Lower leg skin (tissue), 4 donors: Measurements from ENCODE around the gene SORCS2. TPM values are rescaled to one million over a fixed set of nuclear protein-coding genes. Genes with fewer than 3 reads are reported as not detected.

Experiments
- DNase-seq, 2 donors: peaks; one replicate each; pipeline ENCODE4 v3.0.0-alpha.2; 2019; ENCODE audit warnings: low spot score in 2 of 2
- H3K4me3 ChIP-seq: fragments of 200-600 bp; sonication (generic); 2 replicates; pipeline ENCODE4 v1.5.1; 2017; ENCODE audit warnings: mild to moderate bottlenecking, low read depth; ENCODE audit not compliant: poor library complexity, severe bottlenecking
- CTCF ChIP-seq, 3 donors: fragments of 450-650 bp; IDR thresholded peaks; one replicate each; pipeline ENCODE4 v1.5.1; 2016; ENCODE audit warnings: antibody characterized with exemption in 3 of 3, mild to moderate bottlenecking in 3 of 3, moderate library complexity in 2 of 3
- POLR2A ChIP-seq, 2 donors: fragments of 450-650 bp; IDR thresholded peaks; one replicate each; pipeline ENCODE4 v1.6.1; 2016 to 2017; ENCODE audit warnings: antibody characterized with exemption in 2 of 2, mild to moderate bottlenecking in 1 of 2, moderate library complexity in 1 of 2
- WGBS, 2 donors: methylation state at CpG; one replicate each; pipeline ENCODE4 v1.1.5; 2018; 5-methylcytosine and 5-hydroxymethylcytosine counted together
- intact Hi-C: fragments of 100-400 bp; cut with DNase I; formaldehyde crosslinking; loops from one replicate; pipeline ENCODE4 v1.15.0; 2023; ENCODE audit warnings: low total_unique reads
- total RNA-seq, 4 donors: library from RNA; depleted of rRNA; stranded (reverse); fragments of >200 nt; gene quantifications; one replicate each; pipeline ENCODE4 v1.1.0, GENCODE V29; 2016

The SORCS2 gene
- total RNA-seq, 4 donors from 2014 or later = 1.1 to 6.4 (median 1.5) TPM

DNA sequence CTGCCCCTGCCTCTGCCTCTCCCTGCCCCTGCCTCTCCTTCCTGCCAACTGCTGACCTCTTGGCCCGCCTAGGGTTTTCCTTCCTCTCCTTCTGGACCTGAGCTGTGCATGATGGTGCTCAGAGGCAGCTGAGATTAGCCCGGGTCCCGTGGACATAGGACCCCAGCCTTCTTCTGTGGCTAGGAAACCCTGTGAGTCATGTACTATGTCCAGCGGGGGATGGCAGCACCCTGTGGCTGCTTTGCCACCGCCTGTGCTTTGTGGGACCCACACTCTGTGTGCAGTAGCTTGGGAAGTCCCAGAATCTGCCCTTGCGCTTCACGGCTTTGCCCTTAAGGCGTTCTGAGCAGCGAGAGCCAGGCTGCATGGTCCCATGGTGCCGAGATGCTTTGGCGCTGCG is 347.9 kb downstream of the SORCS2 start:
- TF ChIP-seq CTCF (IDR thresholded peaks at IDR 0.05) (no peak), POLR2A (IDR thresholded peaks at IDR 0.05) (no peak)
- no peak overlapping the region for H3K4me3 ChIP-seq
- no peak for DNase-seq
- intact Hi-C loops = no loop called here
- WGBS, 2 donors = 72% methylated on average over 9 to 12 of the region's 12 CpGs

GRCh38 chr4:7540654-7541413 is 348.5 kb downstream of the SORCS2 start:
- no peak overlapping the region for H3K4me3 ChIP-seq
- TF ChIP-seq POLR2A (IDR thresholded peaks at IDR 0.05) = no peak
- TF ChIP-seq CTCF (IDR thresholded peaks at IDR 0.05) = no peak
- no peak for DNase-seq
- intact Hi-C loops = no loop called here
- 80 to 86% methylated on average over 15 to 17 of the region's 17 CpGs for WGBS, 2 donors

DNA sequence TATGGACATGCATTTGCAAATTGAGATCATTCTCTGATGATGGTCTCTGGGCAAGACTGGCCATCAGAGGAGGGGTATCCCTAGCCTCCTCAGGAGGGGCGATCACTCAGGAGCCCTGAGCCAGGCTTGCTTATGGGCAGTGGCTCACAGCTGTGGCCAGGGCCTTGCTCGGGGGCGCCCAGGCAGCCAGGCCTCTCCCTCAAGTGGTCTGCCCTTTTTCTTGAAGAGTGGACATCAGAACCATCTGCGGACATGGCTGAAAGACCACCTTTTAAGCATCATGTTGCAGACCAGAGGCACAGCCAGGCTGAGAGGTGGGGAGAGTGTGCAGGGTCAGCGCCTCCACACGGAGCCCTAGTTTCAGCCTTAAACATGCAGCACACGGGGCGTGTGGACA is 349.1 kb downstream of the SORCS2 start:
- intact Hi-C loops = no loop called here
- no peak for DNase-seq
- TF ChIP-seq POLR2A (IDR thresholded peaks at IDR 0.05) = no peak
- H3K4me3 ChIP-seq = no peak overlapping the region
- 86 to 93% methylated on average over 7 to 8 of the region's 8 CpGs for WGBS, 2 donors

DNA sequence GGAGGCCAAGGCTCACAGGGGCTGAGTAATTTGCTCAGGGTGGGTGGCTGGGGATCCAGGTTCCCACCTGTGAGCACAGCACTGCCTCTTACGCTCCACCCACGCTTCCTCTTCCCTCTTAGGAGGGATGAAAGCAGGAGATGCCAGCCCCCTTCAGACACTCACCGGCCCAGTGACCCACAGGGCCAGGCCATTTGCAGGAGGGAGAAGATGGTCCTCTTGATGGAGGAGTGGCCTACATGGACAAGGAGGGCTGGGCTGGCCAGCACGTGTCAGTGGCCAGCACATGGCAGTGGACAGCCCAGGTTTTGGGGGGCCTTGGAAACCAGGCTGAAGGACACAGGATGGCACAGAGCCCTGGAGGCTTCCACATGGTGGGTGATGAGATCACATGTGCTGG is 350.4 kb downstream of the SORCS2 start:
- no peak for TF ChIP-seq CTCF (IDR thresholded peaks at IDR 0.05)
- no peak for TF ChIP-seq POLR2A (IDR thresholded peaks at IDR 0.05)
- 93 to 95% methylated on average over 4 of the region's 4 CpGs for WGBS, 2 donors
- no peak for DNase-seq
- H3K4me3 ChIP-seq = no peak overlapping the region
- intact Hi-C loops = no loop called here

GRCh38 chr4:7546152-7546808 is 353.9 kb downstream of the SORCS2 start:
- 71 to 79% methylated on average over 14 to 18 of the region's 18 CpGs for WGBS, 2 donors
- no peak for TF ChIP-seq CTCF (IDR thresholded peaks at IDR 0.05)
- no peak for TF ChIP-seq POLR2A (IDR thresholded peaks at IDR 0.05)
- no peak overlapping the region for H3K4me3 ChIP-seq
- no peak for DNase-seq
- intact Hi-C loops = no loop called here

DNA sequence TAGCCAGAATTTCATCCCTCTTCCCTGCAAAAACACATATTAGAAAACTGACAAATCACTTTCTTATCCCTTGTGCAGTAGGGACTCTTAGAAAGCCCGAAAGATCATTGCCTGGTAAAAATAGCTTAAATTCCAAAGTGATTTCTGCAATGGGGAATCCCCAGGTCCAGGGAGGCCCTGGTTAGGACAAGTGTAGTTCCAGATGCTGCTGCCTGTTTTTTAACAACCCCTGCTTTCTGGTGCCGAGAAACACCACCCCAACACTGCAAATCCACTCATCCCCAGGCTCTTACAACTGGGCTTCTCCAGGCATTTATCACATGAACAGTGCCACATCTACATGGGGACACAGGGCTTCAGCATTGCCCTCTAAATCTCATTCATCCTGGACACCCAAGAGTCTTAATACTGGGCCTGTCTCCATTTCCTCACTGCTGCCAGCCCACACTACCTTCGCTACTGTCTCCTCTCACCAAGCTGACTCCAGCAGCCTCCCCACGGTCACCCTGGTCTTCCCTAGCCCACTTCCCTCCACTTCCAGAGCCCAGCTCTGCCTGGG is 354.6 kb downstream of the SORCS2 start:
- WGBS, 2 donors = 32 to 35% methylated on average over 4 of the region's 4 CpGs
- DNase-seq = no peak
- intact Hi-C loops = no loop called here
- no peak overlapping the region for H3K4me3 ChIP-seq
- TF ChIP-seq CTCF (IDR thresholded peaks at IDR 0.05) (no peak), POLR2A (IDR thresholded peaks at IDR 0.05) (no peak)
